NB4 (cell line): ENCODE results near the gene KYNU.

Source experiments
- DNase-seq: peaks from one replicate; pipeline ENCODE4 v3.0.0; 2010; ENCODE audit warnings: low read depth
- H3K4me3 ChIP-seq: one replicate; pipeline ENCODE4 v1.5.1; 2011; ENCODE audit warnings: mild to moderate bottlenecking, low read depth, low read length, moderate library complexity
- MYC ChIP-seq: IDR thresholded peaks from 2 replicates; pipeline ENCODE4 v1.6.1; 2011; ENCODE audit warnings: low read depth, low read length
- POLR2A ChIP-seq: IDR thresholded peaks from 2 replicates; pipeline ENCODE4 v1.6.1; 2011; ENCODE audit warnings: mild to moderate bottlenecking; ENCODE audit not compliant: insufficient read length; ENCODE audit errors: extremely low read depth
- TF ChIP-seq, protein P1 (sequence below): IDR thresholded peaks from 2 replicates; pipeline ENCODE4 v1.6.1; 2011; ENCODE audit warnings: low read depth, low read length
- TF ChIP-seq, protein P2 (sequence below): IDR thresholded peaks from one replicate; pipeline ENCODE4 v1.5.1; 2012; ENCODE audit warnings: low read depth, low read length

KYNU gene

DNA sequence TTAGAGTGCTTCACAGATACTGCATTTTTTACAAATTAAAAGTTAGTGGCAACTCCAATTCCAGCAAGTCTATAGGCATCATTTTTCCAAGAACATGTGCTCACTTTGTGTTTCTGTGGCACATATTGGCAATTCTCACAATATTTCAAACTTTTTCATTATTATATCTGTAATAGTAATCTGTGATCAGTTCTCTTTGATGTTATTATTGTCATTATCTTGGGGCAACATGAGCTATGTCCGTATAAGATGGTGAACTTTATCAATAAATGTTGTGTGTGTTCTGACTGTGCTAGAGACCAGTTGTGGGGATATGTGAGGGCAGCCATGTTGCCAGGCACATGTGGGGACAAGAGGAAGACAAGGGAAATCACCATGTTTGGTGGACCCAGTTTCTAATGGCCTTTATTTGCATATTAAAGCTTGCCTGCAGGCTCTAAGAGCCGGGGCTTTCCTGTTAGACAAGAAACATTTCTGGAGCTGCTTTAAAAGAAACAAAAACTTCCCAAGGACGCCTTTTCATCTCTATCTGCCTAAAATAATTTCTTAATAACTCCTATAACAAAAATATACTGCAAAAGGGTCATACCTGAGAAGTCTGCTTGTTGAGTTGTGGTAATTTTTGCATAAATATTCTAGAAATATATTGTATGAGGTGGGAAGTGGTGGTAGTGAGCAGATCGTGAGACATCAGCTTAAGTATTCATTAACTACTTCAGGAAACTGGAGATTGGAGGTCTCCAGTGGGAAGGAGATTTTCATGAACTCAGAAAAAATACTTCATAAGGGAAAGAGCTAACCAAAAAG lies 37.2 kb downstream of the KYNU start:
- no peak overlapping the region for H3K4me3 ChIP-seq
- DNase-seq: no peak
- TF ChIP-seq, protein P1, sequence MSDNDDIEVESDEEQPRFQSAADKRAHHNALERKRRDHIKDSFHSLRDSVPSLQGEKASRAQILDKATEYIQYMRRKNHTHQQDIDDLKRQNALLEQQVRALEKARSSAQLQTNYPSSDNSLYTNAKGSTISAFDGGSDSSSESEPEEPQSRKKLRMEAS: no peak
- TF ChIP-seq MYC (no peak), POLR2A (no peak)
- TF ChIP-seq, protein P2, sequence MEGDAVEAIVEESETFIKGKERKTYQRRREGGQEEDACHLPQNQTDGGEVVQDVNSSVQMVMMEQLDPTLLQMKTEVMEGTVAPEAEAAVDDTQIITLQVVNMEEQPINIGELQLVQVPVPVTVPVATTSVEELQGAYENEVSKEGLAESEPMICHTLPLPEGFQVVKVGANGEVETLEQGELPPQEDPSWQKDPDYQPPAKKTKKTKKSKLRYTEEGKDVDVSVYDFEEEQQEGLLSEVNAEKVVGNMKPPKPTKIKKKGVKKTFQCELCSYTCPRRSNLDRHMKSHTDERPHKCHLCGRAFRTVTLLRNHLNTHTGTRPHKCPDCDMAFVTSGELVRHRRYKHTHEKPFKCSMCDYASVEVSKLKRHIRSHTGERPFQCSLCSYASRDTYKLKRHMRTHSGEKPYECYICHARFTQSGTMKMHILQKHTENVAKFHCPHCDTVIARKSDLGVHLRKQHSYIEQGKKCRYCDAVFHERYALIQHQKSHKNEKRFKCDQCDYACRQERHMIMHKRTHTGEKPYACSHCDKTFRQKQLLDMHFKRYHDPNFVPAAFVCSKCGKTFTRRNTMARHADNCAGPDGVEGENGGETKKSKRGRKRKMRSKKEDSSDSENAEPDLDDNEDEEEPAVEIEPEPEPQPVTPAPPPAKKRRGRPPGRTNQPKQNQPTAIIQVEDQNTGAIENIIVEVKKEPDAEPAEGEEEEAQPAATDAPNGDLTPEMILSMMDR: no peak

DNA sequence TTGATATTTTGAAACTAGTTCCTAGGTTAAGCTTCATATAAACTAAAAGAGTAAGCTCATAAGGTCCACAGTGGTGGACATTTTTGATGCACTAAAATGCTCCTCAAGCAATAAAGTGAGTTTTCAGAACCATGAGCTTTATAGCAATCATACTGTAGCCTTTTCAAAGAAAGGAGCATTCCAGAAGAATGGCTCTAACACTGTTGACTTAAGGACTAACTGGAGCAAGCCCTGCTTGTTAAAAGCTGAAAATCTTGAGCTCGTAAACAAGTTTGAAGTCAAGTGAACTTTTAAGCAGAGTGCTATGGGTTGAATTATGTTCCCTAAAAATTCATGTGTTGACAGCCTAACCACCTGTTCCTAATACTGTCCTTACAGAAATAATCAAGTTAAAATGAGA lies 38.0 kb downstream of the KYNU start:
- H3K4me3 ChIP-seq: no peak overlapping the region
- no peak for TF ChIP-seq POLR2A
- TF ChIP-seq, protein P1: no peak
- no peak for TF ChIP-seq MYC
- TF ChIP-seq, protein P2: no peak
- no peak for DNase-seq

DNA sequence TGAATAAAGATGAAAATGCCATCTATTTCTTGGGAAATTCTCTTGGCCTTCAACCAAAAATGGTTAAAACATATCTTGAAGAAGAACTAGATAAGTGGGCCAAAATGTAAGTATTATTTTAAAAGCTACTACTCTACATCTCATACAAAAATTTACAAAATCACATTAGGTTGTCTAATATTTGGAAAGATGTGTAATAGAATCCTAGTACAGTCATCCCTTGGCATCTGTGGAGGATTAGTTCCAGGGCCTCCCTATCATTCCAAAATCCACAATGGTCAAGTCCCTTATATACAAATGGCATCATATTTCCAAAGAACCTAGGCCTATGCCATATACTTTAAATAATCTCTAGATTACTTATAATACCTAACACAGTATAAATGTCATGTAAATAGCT lies 41.2 kb downstream of the KYNU start:
- DNase-seq: no peak
- no peak overlapping the region for H3K4me3 ChIP-seq
- TF ChIP-seq, protein P2: no peak
- TF ChIP-seq POLR2A: no peak
- TF ChIP-seq, protein P1: no peak

DNA sequence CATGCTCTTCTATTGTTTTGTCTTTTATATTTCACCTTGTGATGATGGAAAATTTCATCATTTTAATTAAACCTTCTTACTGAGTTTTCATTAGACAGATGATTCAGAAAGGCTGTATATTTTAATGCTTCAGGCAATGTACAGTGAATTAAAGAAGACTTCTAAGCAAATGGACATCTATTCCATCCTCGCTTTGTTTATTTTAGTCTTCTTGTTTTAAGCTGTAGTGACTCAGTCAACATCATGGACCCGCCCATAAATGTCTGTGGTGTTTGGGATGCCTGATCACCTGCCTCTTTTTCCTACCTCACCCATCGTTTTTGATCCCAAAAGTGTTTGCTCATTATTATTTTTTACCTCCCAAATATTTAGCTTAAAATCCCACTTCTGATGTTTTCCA lies 43.1 kb downstream of the KYNU start:
- TF ChIP-seq, protein P1: no peak
- TF ChIP-seq, protein P2: no peak
- TF ChIP-seq MYC: no peak
- no peak for TF ChIP-seq POLR2A
- no peak overlapping the region for H3K4me3 ChIP-seq
- DNase-seq: no peak

DNA sequence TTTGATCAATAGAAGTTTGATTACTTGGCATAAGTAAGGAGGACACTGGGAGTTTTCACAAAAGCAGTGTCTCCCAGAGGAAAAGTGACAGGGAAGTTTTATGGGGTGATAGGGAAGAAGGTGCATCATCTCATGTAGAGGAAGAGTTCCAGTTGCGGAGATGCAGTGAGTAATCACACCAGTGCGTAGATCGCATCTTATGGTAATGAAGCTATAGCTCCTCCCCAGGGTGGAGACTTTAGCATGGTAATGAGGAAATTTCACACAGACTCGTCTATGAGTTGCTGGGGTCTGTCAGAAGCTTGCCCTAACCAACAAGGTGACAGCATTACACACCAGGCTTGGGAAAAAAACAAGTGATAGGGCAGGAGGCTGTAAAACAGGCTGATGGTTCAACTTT lies 49.0 kb downstream of the KYNU start:
- TF ChIP-seq, protein P1: no peak
- TF ChIP-seq MYC (no peak), POLR2A (no peak)
- TF ChIP-seq, protein P2: no peak
- no peak overlapping the region for H3K4me3 ChIP-seq
- no peak for DNase-seq
